ENCODE results near the gene CKS1B. TPM values are rescaled to one million over a fixed set of nuclear protein-coding genes. Genes with fewer than 3 reads are reported as not detected.

The CKS1B gene
- total and polyA plus RNA-seq, 4 donors, result 22.3 to 38.2 (median 30.2) TPM

DNA sequence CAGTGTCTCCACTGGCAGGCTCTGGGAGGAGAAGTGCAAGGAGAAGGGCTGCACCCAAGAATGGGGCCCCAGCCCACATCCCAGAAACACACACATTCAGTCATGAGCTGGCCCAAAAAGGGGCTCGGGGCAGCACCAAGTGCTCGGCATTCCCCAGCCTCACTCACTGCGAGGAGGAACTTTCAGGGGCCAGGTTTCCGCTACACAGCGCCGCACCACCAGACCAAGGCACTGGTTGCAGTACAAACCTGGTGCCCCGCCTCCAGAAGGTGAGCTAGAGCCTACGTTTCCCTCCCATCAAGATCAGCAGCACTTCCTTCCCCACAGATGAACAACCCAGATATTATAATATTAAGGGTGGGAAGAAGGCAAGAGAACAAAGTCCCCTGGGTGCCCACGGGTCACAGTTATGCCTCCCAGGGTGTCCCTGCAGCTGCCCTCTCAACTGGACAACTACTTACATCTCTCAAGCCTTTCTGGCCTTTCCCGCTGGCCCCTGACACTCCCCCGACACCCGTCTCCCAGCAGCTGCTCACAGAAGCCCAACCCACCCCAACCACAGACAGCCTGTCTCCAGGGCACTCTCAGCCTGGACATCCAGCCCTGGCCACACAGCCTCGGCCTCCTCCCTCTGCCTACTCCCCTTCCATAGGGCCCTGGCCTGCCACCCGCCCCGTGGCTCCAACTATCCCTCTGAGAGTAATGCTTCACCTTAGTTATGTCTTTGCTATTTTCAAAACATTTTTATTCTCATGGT, 22.4 kb upstream of the CKS1B start:
- 46 to 67% methylated on average over 15 of the region's 15 CpGs for WGBS, 2 donors
- Histone ChIP-seq H3K36me3 (ENCODE audit: control insufficient read depth in 4 of 4, insufficient read depth in 4 of 4, low read length in 4 of 4) (peaks cover 0 to 25% (median 9%) of the 10 kb centered on the region in 4 donors), H3K4me1 (ENCODE audit: control insufficient read depth in 5 of 5, insufficient read depth in 5 of 5, low read length in 5 of 5) (peaks cover 7 to 24% (median 19%) of the 10 kb centered on the region in 5 donors), H3K4me3 (no peak overlapping the region), H3K27ac (ENCODE audit: low read depth in 1 of 2, low read length in 1 of 2) (no peak overlapping the region), H3K9me3 (ENCODE audit: control insufficient read depth in 4 of 4, insufficient read depth in 3 of 4, low read length in 3 of 4) (no peaks in the 10 kb centered on the region), H3K27me3 (ENCODE audit: control insufficient read depth in 3 of 3, insufficient read depth in 3 of 3, low read length in 2 of 3) (no peaks in the 10 kb centered on the region), H3K9ac (ENCODE audit: insufficient read depth in 1 of 2, low read length in 2 of 2) (no peak overlapping the region)
- ATAC-seq (ENCODE audit: insufficient read depth, low FRiP score) (no peak), DNase-seq (no peak)
- TF ChIP-seq, protein P1, sequence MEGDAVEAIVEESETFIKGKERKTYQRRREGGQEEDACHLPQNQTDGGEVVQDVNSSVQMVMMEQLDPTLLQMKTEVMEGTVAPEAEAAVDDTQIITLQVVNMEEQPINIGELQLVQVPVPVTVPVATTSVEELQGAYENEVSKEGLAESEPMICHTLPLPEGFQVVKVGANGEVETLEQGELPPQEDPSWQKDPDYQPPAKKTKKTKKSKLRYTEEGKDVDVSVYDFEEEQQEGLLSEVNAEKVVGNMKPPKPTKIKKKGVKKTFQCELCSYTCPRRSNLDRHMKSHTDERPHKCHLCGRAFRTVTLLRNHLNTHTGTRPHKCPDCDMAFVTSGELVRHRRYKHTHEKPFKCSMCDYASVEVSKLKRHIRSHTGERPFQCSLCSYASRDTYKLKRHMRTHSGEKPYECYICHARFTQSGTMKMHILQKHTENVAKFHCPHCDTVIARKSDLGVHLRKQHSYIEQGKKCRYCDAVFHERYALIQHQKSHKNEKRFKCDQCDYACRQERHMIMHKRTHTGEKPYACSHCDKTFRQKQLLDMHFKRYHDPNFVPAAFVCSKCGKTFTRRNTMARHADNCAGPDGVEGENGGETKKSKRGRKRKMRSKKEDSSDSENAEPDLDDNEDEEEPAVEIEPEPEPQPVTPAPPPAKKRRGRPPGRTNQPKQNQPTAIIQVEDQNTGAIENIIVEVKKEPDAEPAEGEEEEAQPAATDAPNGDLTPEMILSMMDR (IDR thresholded peaks at IDR 0.05; ENCODE audit: control extremely low read depth, extremely low read depth), result no peak

DNA sequence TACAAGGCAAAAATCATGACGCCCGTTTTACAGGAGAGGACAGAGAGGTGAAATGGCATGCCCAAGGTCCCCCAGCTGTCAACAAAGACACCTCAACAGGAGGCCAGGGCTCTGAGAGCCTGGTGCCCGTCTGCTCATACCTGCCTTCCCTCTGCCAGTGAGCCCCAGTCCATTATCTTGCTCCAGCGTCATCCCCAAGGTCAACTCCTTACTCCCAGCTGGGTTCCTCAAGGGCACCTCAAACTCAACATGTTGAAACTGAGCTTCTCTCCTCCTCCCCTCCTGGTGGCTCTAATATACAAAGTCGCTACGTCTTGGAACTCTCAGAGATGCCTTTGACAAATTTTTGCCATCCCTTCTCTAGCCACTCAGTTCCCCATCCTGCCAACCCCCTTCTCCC, 21.8 kb upstream of the CKS1B start:
- 84 to 85% methylated on average over 6 of the region's 6 CpGs for WGBS, 2 donors
- DNase-seq, result no peak
- Histone ChIP-seq H3K9ac (ENCODE audit: insufficient read depth in 1 of 2, low read length in 2 of 2) (no peak overlapping the region), H3K36me3 (ENCODE audit: control insufficient read depth in 4 of 4, insufficient read depth in 4 of 4, low read length in 4 of 4) (peaks cover 0 to 20% (median 6%) of the 10 kb centered on the region in 4 donors), H3K27me3 (ENCODE audit: control insufficient read depth in 3 of 3, insufficient read depth in 3 of 3, low read length in 2 of 3) (no peaks in the 10 kb centered on the region), H3K27ac (ENCODE audit: low read depth in 1 of 2, low read length in 1 of 2) (no peak overlapping the region), H3K4me1 (ENCODE audit: control insufficient read depth in 5 of 5, insufficient read depth in 5 of 5, low read length in 5 of 5) (peaks cover 7 to 27% (median 19%) of the 10 kb centered on the region in 5 donors), H3K9me3 (ENCODE audit: control insufficient read depth in 4 of 4, insufficient read depth in 3 of 4, low read length in 3 of 4) (no peaks in the 10 kb centered on the region), H3K4me3 (no peak overlapping the region)
- TF ChIP-seq, protein P1 (IDR thresholded peaks at IDR 0.05; ENCODE audit: control extremely low read depth, extremely low read depth), result no peak
- ATAC-seq (ENCODE audit: insufficient read depth, low FRiP score), result no peak

DNA sequence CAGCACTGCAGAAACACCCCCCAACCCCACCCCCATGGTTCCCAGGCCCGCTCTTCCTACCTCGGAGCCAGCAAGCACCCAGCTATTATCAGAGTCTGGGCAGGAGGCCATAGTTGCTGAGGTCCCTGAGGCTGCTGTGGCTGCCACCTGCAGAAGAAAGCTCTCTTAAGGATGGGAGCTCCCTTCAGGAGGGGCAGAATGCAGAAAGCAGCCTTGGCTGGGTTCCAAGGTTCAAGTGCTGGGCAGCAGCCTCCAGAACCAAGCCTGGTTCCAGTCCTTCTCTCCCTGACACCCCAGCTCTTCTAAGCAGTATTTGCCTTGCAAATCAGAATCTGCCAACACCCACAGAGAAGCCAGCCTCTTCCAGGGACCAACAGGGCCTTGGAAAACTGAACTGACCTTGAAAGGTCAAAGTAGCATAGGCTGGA, 20.9 kb upstream of the CKS1B start:
- no peaks in the 10 kb centered on the region for H3K9me3 ChIP-seq (ENCODE audit: control insufficient read depth in 4 of 4, insufficient read depth in 3 of 4, low read length in 3 of 4)
- H3K4me1 ChIP-seq (ENCODE audit: control insufficient read depth in 5 of 5, insufficient read depth in 5 of 5, low read length in 5 of 5), result peaks cover 7 to 27% (median 19%) of the 10 kb centered on the region in 5 donors
- WGBS, 2 donors, result 72 to 73% methylated on average over 2 of the region's 2 CpGs
- no peak overlapping the region for H3K9ac ChIP-seq (ENCODE audit: insufficient read depth in 1 of 2, low read length in 2 of 2)
- TF ChIP-seq, protein P1 (IDR thresholded peaks at IDR 0.05; ENCODE audit: control extremely low read depth, extremely low read depth), result no peak
- H3K4me3 ChIP-seq, result no peak overlapping the region
- no peaks in the 10 kb centered on the region for H3K27me3 ChIP-seq (ENCODE audit: control insufficient read depth in 3 of 3, insufficient read depth in 3 of 3, low read length in 2 of 3)
- H3K27ac ChIP-seq (ENCODE audit: low read depth in 1 of 2, low read length in 1 of 2), result no peak overlapping the region
- no peak for DNase-seq
- ATAC-seq (ENCODE audit: insufficient read depth, low FRiP score), result no peak
- peaks cover 0 to 14% (median 5%) of the 10 kb centered on the region in 4 donors for H3K36me3 ChIP-seq (ENCODE audit: control insufficient read depth in 4 of 4, insufficient read depth in 4 of 4, low read length in 4 of 4)

Measured in lung (tissue), 12 donors.